Erythroblast (primary cell): Measurements from ENCODE around the gene A3GALT2.

Source experiments
- GATA1 ChIP-seq: IDR thresholded peaks from 2 replicates; pipeline ENCODE4 v1.6.1; 2011; ENCODE audit warnings: low read depth, mild to moderate bottlenecking, control low read depth, low read length, moderate library complexity
- POLR2A ChIP-seq: IDR thresholded peaks from 2 replicates; pipeline ENCODE4 v1.6.1; 2011; ENCODE audit warnings: mild to moderate bottlenecking, low read length

GRCh38 chr1:33361532-33362235, 40.8 kb upstream of the A3GALT2 start:
- TF ChIP-seq POLR2A (no peak), GATA1 (no peak)
